ENCODE results near the gene EXPH5.

Gene EXPH5

DNA sequence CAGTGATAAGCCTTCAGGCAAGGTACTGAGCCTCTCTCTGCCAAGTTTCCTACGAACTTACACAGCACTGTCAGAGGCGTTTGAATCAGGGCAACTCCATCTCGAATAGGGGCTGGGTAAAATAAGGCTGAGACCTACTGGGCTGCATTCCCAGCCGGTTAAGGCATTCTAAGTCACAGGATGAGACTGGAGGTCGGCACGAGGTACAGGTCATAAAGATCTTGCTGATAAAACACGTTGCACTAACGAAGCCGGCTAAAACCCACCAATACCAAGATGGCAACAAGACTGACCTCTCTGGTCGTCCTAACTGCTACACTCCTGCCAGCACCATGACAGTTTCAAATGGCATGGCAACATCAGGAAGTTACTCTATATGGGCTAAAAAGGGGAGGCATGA, 75.0 kb downstream of the EXPH5 start:
- TF ChIP-seq OSR1 (CRISPR knock-in tag; IDR thresholded peaks at IDR 0.05) (no peak), RARB (CRISPR knock-in tag; IDR thresholded peaks at IDR 0.05) (no peak), ZFP3 (CRISPR knock-in tag; IDR thresholded peaks at IDR 0.05) (no peak), BACH2 (CRISPR knock-in tag; IDR thresholded peaks at IDR 0.05; ENCODE audit: borderline replicate concordance) (no peak), CSDC2 (CRISPR knock-in tag; IDR thresholded peaks at IDR 0.05) (no peak)
- TF ChIP-seq, protein P1, sequence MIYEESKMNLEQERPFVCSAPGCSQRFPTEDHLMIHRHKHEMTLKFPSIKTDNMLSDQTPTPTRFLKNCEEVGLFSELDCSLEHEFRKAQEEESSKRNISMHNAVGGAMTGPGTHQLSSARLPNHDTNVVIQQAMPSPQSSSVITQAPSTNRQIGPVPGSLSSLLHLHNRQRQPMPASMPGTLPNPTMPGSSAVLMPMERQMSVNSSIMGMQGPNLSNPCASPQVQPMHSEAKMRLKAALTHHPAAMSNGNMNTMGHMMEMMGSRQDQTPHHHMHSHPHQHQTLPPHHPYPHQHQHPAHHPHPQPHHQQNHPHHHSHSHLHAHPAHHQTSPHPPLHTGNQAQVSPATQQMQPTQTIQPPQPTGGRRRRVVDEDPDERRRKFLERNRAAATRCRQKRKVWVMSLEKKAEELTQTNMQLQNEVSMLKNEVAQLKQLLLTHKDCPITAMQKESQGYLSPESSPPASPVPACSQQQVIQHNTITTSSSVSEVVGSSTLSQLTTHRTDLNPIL (CRISPR knock-in tag; IDR thresholded peaks at IDR 0.05; ENCODE audit: low read depth): no peak
- TF ChIP-seq, protein P2, sequence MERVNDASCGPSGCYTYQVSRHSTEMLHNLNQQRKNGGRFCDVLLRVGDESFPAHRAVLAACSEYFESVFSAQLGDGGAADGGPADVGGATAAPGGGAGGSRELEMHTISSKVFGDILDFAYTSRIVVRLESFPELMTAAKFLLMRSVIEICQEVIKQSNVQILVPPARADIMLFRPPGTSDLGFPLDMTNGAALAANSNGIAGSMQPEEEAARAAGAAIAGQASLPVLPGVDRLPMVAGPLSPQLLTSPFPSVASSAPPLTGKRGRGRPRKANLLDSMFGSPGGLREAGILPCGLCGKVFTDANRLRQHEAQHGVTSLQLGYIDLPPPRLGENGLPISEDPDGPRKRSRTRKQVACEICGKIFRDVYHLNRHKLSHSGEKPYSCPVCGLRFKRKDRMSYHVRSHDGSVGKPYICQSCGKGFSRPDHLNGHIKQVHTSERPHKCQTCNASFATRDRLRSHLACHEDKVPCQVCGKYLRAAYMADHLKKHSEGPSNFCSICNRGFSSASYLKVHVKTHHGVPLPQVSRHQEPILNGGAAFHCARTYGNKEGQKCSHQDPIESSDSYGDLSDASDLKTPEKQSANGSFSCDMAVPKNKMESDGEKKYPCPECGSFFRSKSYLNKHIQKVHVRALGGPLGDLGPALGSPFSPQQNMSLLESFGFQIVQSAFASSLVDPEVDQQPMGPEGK (CRISPR knock-in tag; IDR thresholded peaks at IDR 0.05; ENCODE audit: borderline replicate concordance): no peak
- no peak for ATAC-seq

DNA sequence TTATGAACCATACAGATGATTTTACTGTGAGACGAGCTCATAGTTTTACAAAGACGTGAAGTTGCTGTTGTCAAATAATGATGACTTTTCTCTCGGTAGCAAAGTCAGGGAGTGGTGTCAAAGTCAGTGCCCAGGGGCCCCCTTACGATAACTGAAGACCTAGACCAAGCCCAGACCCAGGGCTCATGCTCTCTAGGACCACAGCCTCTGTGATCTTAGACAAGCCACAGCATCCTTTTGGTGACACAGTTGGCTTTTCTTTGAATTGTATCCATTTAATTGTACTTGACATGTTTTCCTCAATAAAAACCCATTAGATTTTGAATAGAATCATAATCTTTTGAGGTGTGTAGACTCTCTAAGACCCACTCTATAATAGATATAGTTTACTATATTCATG, 77.4 kb downstream of the EXPH5 start:
- TF ChIP-seq SNAI2 (CRISPR knock-in tag; IDR thresholded peaks at IDR 0.05) (no peak), ZC3H10 (CRISPR knock-in tag; IDR thresholded peaks at IDR 0.05) (no peak), TOX (CRISPR knock-in tag; IDR thresholded peaks at IDR 0.05; ENCODE audit: borderline replicate concordance) (no peak), ESRRG (CRISPR knock-in tag; IDR thresholded peaks at IDR 0.05) (no peak), OSR1 (CRISPR knock-in tag; IDR thresholded peaks at IDR 0.05) (no peak), ZNF8 (CRISPR knock-in tag; IDR thresholded peaks at IDR 0.05) (no peak), GLIS3 (CRISPR knock-in tag; IDR thresholded peaks at IDR 0.05) (no peak), ISL1 (CRISPR knock-in tag; IDR thresholded peaks at IDR 0.05) (no peak), PPARA (CRISPR knock-in tag; IDR thresholded peaks at IDR 0.05; ENCODE audit: borderline replicate concordance) (no peak), ARNTL (CRISPR knock-in tag; IDR thresholded peaks at IDR 0.05; ENCODE audit: borderline replicate concordance, low read depth) (no peak), ZNF70 (CRISPR knock-in tag; IDR thresholded peaks at IDR 0.05) (no peak), ZNF565 (CRISPR knock-in tag; conservative IDR thresholded peaks at IDR 0.05; ENCODE audit: low read depth) (no peak)
- TF ChIP-seq, protein P3, sequence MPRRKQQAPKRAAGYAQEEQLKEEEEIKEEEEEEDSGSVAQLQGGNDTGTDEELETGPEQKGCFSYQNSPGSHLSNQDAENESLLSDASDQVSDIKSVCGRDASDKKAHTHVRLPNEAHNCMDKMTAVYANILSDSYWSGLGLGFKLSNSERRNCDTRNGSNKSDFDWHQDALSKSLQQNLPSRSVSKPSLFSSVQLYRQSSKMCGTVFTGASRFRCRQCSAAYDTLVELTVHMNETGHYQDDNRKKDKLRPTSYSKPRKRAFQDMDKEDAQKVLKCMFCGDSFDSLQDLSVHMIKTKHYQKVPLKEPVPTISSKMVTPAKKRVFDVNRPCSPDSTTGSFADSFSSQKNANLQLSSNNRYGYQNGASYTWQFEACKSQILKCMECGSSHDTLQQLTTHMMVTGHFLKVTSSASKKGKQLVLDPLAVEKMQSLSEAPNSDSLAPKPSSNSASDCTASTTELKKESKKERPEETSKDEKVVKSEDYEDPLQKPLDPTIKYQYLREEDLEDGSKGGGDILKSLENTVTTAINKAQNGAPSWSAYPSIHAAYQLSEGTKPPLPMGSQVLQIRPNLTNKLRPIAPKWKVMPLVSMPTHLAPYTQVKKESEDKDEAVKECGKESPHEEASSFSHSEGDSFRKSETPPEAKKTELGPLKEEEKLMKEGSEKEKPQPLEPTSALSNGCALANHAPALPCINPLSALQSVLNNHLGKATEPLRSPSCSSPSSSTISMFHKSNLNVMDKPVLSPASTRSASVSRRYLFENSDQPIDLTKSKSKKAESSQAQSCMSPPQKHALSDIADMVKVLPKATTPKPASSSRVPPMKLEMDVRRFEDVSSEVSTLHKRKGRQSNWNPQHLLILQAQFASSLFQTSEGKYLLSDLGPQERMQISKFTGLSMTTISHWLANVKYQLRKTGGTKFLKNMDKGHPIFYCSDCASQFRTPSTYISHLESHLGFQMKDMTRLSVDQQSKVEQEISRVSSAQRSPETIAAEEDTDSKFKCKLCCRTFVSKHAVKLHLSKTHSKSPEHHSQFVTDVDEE (CRISPR knock-in tag; IDR thresholded peaks at IDR 0.05): no peak
- ATAC-seq: no peak

DNA sequence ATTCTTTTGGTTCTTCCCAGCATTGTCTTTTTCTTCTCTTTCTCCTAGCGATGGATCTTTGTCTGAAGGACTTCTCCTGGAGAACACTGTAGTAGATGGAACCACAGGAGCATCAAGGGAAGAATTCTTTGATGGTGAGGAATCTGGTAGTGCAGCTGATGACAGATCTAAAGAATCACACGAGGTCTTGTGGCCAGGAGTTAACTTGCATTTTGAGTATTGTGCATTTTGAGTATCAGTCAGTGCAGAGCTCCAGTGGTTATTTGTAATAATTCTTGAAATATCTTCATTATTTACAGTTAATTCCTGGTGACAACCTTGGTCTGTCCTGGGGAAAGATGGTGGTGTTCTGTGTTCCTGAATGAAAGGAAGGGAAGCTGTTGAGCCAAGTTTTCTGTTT, 80.9 kb downstream of the EXPH5 start:
- TF ChIP-seq CSDC2 (CRISPR knock-in tag; IDR thresholded peaks at IDR 0.05): no peak
- TF ChIP-seq, protein P3 (CRISPR knock-in tag; IDR thresholded peaks at IDR 0.05): no peak
- TF ChIP-seq ISL1 (CRISPR knock-in tag; IDR thresholded peaks at IDR 0.05): no peak
- no peak for TF ChIP-seq BACH2 (CRISPR knock-in tag; IDR thresholded peaks at IDR 0.05; ENCODE audit: borderline replicate concordance)
- no peak for TF ChIP-seq ESRRG (CRISPR knock-in tag; IDR thresholded peaks at IDR 0.05)
- no peak for TF ChIP-seq SNAI2 (CRISPR knock-in tag; IDR thresholded peaks at IDR 0.05)
- no peak for TF ChIP-seq TCF4 (CRISPR knock-in tag; IDR thresholded peaks at IDR 0.05; ENCODE audit: borderline replicate concordance)
- no peak for ATAC-seq

DNA sequence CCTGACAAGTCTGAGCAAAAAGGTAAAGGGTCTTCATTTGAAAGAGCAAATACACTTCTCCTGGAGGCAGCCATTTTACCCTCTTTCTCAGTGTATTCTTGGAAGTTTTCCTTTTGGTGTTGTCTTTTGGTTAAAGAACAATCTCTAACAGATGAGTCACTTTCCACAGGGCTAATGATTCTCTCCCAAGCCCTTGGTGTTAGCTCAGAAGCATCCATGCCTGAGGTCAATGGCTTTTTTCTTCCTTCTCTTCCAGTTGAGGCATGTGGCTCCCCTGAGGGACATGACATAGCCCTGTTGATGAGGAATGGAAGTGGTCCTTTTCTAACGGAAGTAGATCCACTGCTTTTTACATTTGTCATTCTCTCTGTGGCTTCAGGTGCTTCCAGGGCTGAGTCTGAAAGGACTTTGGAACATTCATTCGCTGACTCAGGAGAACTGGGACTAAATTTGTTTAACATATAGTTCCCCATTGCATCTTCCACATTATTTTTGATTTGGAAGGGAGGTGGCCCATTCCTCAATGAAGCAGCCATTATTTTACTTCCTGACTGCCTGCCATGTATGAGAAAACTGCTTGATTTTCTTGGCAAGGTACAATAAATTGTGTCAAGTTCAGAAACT, 81.6 kb downstream of the EXPH5 start:
- no peak for ATAC-seq
- TF ChIP-seq, protein P4, sequence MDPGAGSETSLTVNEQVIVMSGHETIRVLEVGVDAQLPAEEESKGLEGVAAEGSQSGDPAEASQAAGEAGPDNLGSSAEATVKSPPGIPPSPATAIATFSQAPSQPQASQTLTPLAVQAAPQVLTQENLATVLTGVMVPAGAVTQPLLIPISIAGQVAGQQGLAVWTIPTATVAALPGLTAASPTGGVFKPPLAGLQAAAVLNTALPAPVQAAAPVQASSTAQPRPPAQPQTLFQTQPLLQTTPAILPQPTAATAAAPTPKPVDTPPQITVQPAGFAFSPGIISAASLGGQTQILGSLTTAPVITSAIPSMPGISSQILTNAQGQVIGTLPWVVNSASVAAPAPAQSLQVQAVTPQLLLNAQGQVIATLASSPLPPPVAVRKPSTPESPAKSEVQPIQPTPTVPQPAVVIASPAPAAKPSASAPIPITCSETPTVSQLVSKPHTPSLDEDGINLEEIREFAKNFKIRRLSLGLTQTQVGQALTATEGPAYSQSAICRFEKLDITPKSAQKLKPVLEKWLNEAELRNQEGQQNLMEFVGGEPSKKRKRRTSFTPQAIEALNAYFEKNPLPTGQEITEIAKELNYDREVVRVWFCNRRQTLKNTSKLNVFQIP (CRISPR knock-in tag; IDR thresholded peaks at IDR 0.05; ENCODE audit: borderline replicate concordance, low read depth): no peak
- TF ChIP-seq ZNF70 (CRISPR knock-in tag; IDR thresholded peaks at IDR 0.05): no peak
- TF ChIP-seq ZFP30 (CRISPR knock-in tag; IDR thresholded peaks at IDR 0.05): no peak
- no peak for TF ChIP-seq ZC3H10 (CRISPR knock-in tag; IDR thresholded peaks at IDR 0.05)
- TF ChIP-seq, protein P5, sequence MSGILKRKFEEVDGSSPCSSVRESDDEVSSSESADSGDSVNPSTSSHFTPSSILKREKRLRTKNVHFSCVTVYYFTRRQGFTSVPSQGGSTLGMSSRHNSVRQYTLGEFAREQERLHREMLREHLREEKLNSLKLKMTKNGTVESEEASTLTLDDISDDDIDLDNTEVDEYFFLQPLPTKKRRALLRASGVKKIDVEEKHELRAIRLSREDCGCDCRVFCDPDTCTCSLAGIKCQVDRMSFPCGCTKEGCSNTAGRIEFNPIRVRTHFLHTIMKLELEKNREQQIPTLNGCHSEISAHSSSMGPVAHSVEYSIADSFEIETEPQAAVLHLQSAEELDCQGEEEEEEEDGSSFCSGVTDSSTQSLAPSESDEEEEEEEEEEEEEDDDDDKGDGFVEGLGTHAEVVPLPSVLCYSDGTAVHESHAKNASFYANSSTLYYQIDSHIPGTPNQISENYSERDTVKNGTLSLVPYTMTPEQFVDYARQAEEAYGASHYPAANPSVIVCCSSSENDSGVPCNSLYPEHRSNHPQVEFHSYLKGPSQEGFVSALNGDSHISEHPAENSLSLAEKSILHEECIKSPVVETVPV (CRISPR knock-in tag; IDR thresholded peaks at IDR 0.05): no peak
- TF ChIP-seq TCF4 (CRISPR knock-in tag; IDR thresholded peaks at IDR 0.05; ENCODE audit: borderline replicate concordance): no peak
